GM21423 (cell line): ENCODE data around the gene GLRX2.

ENCODE experiments used
- ATAC-seq: cut with Tn5 transposase; IDR thresholded peaks from one replicate; pipeline ENCODE4 v1.9.1; 2021; ENCODE audit warnings: mild to moderate bottlenecking, moderate library complexity; ENCODE audit not compliant: unreplicated experiment

The GLRX2 gene

GRCh38 chr1:193113258-193113991, 8.2 kb upstream of the GLRX2 start:
- ATAC-seq: no peak

- ATAC-seq: no peak
Observed at GRCh38 chr1:193111641-193112090, 6.5 kb upstream of the GLRX2 start.

- ATAC-seq: no peak
Observed at GRCh38 chr1:193110864-193111263, 5.7 kb upstream of the GLRX2 start.

- no peak for ATAC-seq
Observed at GRCh38 chr1:193110246-193110645, 5.0 kb upstream of the GLRX2 start.

GRCh38 chr1:193109619-193110018, 4.4 kb upstream of the GLRX2 start:
- no peak for ATAC-seq

- no peak for ATAC-seq
Observed at GRCh38 chr1:193108471-193108870, 3.3 kb upstream of the GLRX2 start.

- ATAC-seq: no peak
Observed at GRCh38 chr1:193105821-193106177, 585 bp upstream of the GLRX2 start.

GRCh38 chr1:193104502-193104906, 710 bp downstream of the GLRX2 start:
- ATAC-seq: peak; percentile 34

GRCh38 chr1:193103759-193104501, 1.3 kb downstream of the GLRX2 start:
- ATAC-seq: no peak

GRCh38 chr1:193102662-193103061, 2.6 kb downstream of the GLRX2 start:
- ATAC-seq: no peak

GRCh38 chr1:193094112-193094511, 11.1 kb downstream of the GLRX2 start:
- no peak for ATAC-seq

GRCh38 chr1:193090865-193091264, 14.3 kb downstream of the GLRX2 start:
- no peak for ATAC-seq

GRCh38 chr1:193087893-193088292, 17.3 kb downstream of the GLRX2 start:
- no peak for ATAC-seq

- no peak for ATAC-seq
Observed at GRCh38 chr1:193086342-193086741, 18.9 kb downstream of the GLRX2 start.

GRCh38 chr1:193085263-193085662, 20.0 kb downstream of the GLRX2 start:
- ATAC-seq: no peak

- peak; percentile 93 for ATAC-seq
Observed at GRCh38 chr1:193083365-193084088, 21.7 kb downstream of the GLRX2 start.

- ATAC-seq: no peak
Observed at GRCh38 chr1:193079187-193079586, 26.0 kb downstream of the GLRX2 start.

GRCh38 chr1:193077991-193078390, 27.2 kb downstream of the GLRX2 start:
- ATAC-seq: no peak

GRCh38 chr1:193070942-193071341, 34.3 kb downstream of the GLRX2 start:
- ATAC-seq: peak; percentile 56

GRCh38 chr1:193070386-193070753, 34.8 kb downstream of the GLRX2 start:
- no peak for ATAC-seq

- ATAC-seq: no peak
Observed at GRCh38 chr1:193069748-193070385, 35.3 kb downstream of the GLRX2 start.
